Left forelimb (tissue), 1 donor: ENCODE data around the gene NUDT22.

Source experiments
- DNase-seq: peaks from one replicate; pipeline ENCODE4 v3.0.0-alpha.2; 2018; ENCODE audit warnings: low spot score

Gene NUDT22

GRCh38 chr11:64275031-64275800 is 49.1 kb downstream of the NUDT22 start:
- DNase-seq, result no peak

- no peak for DNase-seq
These were observed 49.8 kb downstream of the NUDT22 start for GRCh38 chr11:64275841-64276240.

GRCh38 chr11:64276653-64277431 is 50.8 kb downstream of the NUDT22 start:
- DNase-seq, result no peak

- no peak for DNase-seq
These were observed 52.6 kb downstream of the NUDT22 start for GRCh38 chr11:64278576-64279190.
